Esophagus muscularis mucosa (tissue), 4 donors: ENCODE results near the gene IFI16.

Source experiments
- EP300 ChIP-seq: sonication (generic); formaldehyde crosslinking; IDR thresholded peaks from one replicate; pipeline ENCODE4 v1.6.1; 2017; ENCODE audit warnings: antibody characterized with exemption
- POLR2A ChIP-seq: fragments of 450-650 bp; IDR thresholded peaks from one replicate; pipeline ENCODE4 v1.6.1; 2017; ENCODE audit warnings: antibody characterized with exemption, moderate library complexity, mild to moderate bottlenecking, low read depth
- POLR2AphosphoS5 ChIP-seq, 2 donors: sonication (generic); formaldehyde crosslinking; IDR thresholded peaks; one replicate each; pipeline ENCODE4 v1.6.1; 2017; ENCODE audit warnings: antibody characterized with exemption in 2 of 2
- TF ChIP-seq, protein P1 (sequence below), 3 experiments: fragments of 200-600 bp in 2 of 3; fragments of 450-650 bp in 1 of 3; sonication (generic) in 2 of 3; IDR thresholded peaks; one replicate each; pipeline ENCODE4 v1.5.1; 2017 to 2019; ENCODE audit warnings: antibody characterized with exemption in 3 of 3, mild to moderate bottlenecking in 2 of 3, moderate library complexity in 1 of 3

DNA sequence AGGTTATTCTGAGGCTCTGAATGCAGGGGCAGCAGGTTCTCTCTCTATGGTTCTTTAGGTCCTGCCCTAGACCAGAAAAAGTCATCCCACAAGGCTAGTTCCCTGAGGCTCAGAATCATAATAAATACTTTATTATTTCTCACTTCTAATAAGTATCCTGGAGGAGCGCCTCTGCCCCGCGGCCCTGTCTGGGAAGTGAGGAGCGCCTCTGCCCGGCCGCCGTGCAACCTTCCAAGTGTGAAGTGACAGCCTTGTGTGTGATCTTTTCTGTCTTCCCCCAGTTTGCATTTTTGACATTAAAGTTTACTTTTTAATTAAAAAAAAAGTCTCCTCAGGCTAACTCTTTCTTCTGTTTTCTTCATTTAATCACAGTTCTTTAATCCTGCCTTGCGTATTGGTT lies 55.4 kb downstream of the IFI16 start:
- TF ChIP-seq, protein P1, sequence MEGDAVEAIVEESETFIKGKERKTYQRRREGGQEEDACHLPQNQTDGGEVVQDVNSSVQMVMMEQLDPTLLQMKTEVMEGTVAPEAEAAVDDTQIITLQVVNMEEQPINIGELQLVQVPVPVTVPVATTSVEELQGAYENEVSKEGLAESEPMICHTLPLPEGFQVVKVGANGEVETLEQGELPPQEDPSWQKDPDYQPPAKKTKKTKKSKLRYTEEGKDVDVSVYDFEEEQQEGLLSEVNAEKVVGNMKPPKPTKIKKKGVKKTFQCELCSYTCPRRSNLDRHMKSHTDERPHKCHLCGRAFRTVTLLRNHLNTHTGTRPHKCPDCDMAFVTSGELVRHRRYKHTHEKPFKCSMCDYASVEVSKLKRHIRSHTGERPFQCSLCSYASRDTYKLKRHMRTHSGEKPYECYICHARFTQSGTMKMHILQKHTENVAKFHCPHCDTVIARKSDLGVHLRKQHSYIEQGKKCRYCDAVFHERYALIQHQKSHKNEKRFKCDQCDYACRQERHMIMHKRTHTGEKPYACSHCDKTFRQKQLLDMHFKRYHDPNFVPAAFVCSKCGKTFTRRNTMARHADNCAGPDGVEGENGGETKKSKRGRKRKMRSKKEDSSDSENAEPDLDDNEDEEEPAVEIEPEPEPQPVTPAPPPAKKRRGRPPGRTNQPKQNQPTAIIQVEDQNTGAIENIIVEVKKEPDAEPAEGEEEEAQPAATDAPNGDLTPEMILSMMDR (IDR thresholded peaks at IDR 0.05), result no peak
- TF ChIP-seq POLR2A, result no peak
- TF ChIP-seq EP300, result no peak
- TF ChIP-seq POLR2AphosphoS5 (IDR thresholded peaks at IDR 0.05), result no peak
